HepG2 (cell line): Measurements from ENCODE around the gene SETD5. TPM values are rescaled to one million over a fixed set of nuclear protein-coding genes. Genes with fewer than 3 reads are reported as not detected.
A peak's percentile ranks its signal among the peaks of the same experiment; 100 is the strongest.

Source experiments
- CENPT ChIP-seq: sonication (generic); formaldehyde crosslinking; IDR thresholded peaks from 2 replicates; pipeline ENCODE4 v1.8.0; 2022; ENCODE audit warnings: low read depth, mild to moderate bottlenecking, moderate library complexity, missing genetic modification reagents
- FLYWCH1 ChIP-seq: sonication (generic); formaldehyde crosslinking; IDR thresholded peaks from 2 replicates; pipeline ENCODE4 v1.8.1; 2023; ENCODE audit warnings: mild to moderate bottlenecking, missing genetic modification reagents
- GATAD1 ChIP-seq: IDR thresholded peaks from 2 replicates; pipeline ENCODE4 v1.6.1; 2016; ENCODE audit warnings: missing genetic modification reagents, missing compliant biosample characterization
- HNRNPLL ChIP-seq: fragments of 200-400 bp; formaldehyde crosslinking; IDR thresholded peaks from 2 replicates; pipeline ENCODE4 v1.6.1; 2017; ENCODE audit warnings: mild to moderate bottlenecking, low read depth, low read length; ENCODE audit not compliant: poor library complexity, severe bottlenecking
- IRF2 ChIP-seq: IDR thresholded peaks from 2 replicates; pipeline ENCODE4 v1.6.1; 2018; ENCODE audit warnings: missing genetic modification reagents, missing compliant biosample characterization
- ISX ChIP-seq: sonication (generic); formaldehyde crosslinking; conservative IDR thresholded peaks from 2 replicates; pipeline ENCODE4 v1.5.0; 2020; ENCODE audit warnings: missing genetic modification reagents
- KMT2A ChIP-seq: sonication (generic); formaldehyde crosslinking; IDR thresholded peaks from 2 replicates; pipeline ENCODE4 v1.4.0; 2020; ENCODE audit warnings: missing genetic modification reagents
- NR2F2 ChIP-seq: IDR thresholded peaks from 2 replicates; pipeline ENCODE4 v1.6.1; 2012; ENCODE audit warnings: low read depth, inconsistent platforms, borderline replicate concordance
- PPARG ChIP-seq: conservative IDR thresholded peaks from 2 replicates; pipeline ENCODE4 v1.6.1; 2016; ENCODE audit warnings: missing biosample characterization, missing genetic modification reagents
- RARA ChIP-seq: IDR thresholded peaks from 2 replicates; pipeline ENCODE4 v1.6.1; 2016; ENCODE audit warnings: missing genetic modification reagents, missing compliant biosample characterization
- SALL1 ChIP-seq: sonication (generic); formaldehyde crosslinking; IDR thresholded peaks from 2 replicates; pipeline ENCODE4 v1.8.0; 2022; ENCODE audit warnings: mild to moderate bottlenecking, missing genetic modification reagents
- SP5 ChIP-seq: IDR thresholded peaks from 2 replicates; pipeline ENCODE4 v1.6.1; 2016; ENCODE audit warnings: low read depth, borderline replicate concordance
- U2AF1 ChIP-seq: fragments of 200-400 bp; formaldehyde crosslinking; optimal IDR thresholded peaks from 2 replicates; pipeline ENCODE3; 2017; ENCODE audit warnings: mild to moderate bottlenecking, low read depth, low read length
- ZNF10 ChIP-seq: sonication (generic); formaldehyde crosslinking; IDR thresholded peaks from 2 replicates; pipeline ENCODE4 v1.4.0; 2020; ENCODE audit warnings: mild to moderate bottlenecking, low read depth, missing genetic modification reagents, borderline replicate concordance
- ZNF282 ChIP-seq: fragments of 450-650 bp; IDR thresholded peaks from 2 replicates; pipeline ENCODE4 v1.6.1; 2018; ENCODE audit not compliant: partially characterized antibody
- polyA plus RNA-seq, 8 experiments: library from polyadenylated mRNA; depleted of rRNA in 3 of 8; stranded (reverse) in 7 of 8; unstranded in 1 of 8; fragments of >200 nt; fragmentation: Illumina TruSeq in 4 of 8; extraction: Trizol in 4 of 8; gene quantifications; 2 replicates each; pipeline versions ENCODE4 v1.2.1 to v1.2.3, GENCODE V29; 2011 to 2016; ENCODE audit warnings: low read depth in 4 of 8, missing spikeins in 1 of 8, mixed read lengths in 1 of 8; ENCODE audit not compliant: insufficient read depth in 1 of 8
- total RNA-seq, 5 experiments: library from RNA; depleted of rRNA; stranded (reverse); fragments of >200 nt; fragmentation: Illumina TruSeq; extraction: Trizol; gene quantifications; 2 replicates each; pipeline ENCODE4 v1.2.3, GENCODE V29; 2016; ENCODE audit warnings: low read depth in 1 of 5
- TF ChIP-seq, protein P1 (sequence below): sonication (generic); formaldehyde crosslinking; IDR thresholded peaks from 2 replicates; pipeline ENCODE4 v1.5.0; 2020; ENCODE audit warnings: missing genetic modification reagents
- TF ChIP-seq, protein P2 (sequence below): sonication (generic); formaldehyde crosslinking; IDR thresholded peaks from 2 replicates; pipeline ENCODE4 v1.4.0; 2020; ENCODE audit warnings: mild to moderate bottlenecking, missing genetic modification reagents
- TF ChIP-seq, protein P3 (sequence below): sonication (generic); formaldehyde crosslinking; IDR thresholded peaks from 2 replicates; pipeline ENCODE4 v1.5.0; 2020; ENCODE audit warnings: mild to moderate bottlenecking, missing genetic modification reagents, borderline replicate concordance
- TF ChIP-seq, protein P4 (sequence below): IDR thresholded peaks from 2 replicates; pipeline ENCODE4 v1.6.1; 2016; ENCODE audit warnings: mild to moderate bottlenecking, missing biosample characterization, missing genetic modification reagents

Gene SETD5
- total and polyA plus RNA-seq, 2 of the 13 experiments (the other 11 are each of a cell fraction or from before 2014, with no cell fraction given) = 46.8 to 95.8 TPM

GRCh38 chr3:9362731-9363530, 34.5 kb upstream of the SETD5 start, which contains the start of gene THUMPD3 (continued):
- TF ChIP-seq, protein P1, sequence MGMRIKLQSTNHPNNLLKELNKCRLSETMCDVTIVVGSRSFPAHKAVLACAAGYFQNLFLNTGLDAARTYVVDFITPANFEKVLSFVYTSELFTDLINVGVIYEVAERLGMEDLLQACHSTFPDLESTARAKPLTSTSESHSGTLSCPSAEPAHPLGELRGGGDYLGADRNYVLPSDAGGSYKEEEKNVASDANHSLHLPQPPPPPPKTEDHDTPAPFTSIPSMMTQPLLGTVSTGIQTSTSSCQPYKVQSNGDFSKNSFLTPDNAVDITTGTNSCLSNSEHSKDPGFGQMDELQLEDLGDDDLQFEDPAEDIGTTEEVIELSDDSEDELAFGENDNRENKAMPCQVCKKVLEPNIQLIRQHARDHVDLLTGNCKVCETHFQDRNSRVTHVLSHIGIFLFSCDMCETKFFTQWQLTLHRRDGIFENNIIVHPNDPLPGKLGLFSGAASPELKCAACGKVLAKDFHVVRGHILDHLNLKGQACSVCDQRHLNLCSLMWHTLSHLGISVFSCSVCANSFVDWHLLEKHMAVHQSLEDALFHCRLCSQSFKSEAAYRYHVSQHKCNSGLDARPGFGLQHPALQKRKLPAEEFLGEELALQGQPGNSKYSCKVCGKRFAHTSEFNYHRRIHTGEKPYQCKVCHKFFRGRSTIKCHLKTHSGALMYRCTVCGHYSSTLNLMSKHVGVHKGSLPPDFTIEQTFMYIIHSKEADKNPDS (CRISPR knock-in tag) = no peak; the same call in 1 of the 2 replicates
- TF ChIP-seq ZNF10 (CRISPR knock-in tag) (no peak), IRF2 (CRISPR knock-in tag) (peak; percentile 89), HNRNPLL (peak; percentile 87), U2AF1 (peak; percentile 80), ZNF282 (no peak), RARA (CRISPR knock-in tag) (peak; percentile 79), ISX (CRISPR knock-in tag) (0 out of 2 replicates have a peak, but pooled peaks have one; percentile 78), SP5 (CRISPR knock-in tag) (no peak), NR2F2 (no peak), CENPT (CRISPR knock-in tag) (no peak), SALL1 (peak; percentile 96), PPARG (CRISPR knock-in tag) (peak; percentile 41; the same call in 1 of the 2 replicates), FLYWCH1 (CRISPR knock-in tag) (0 out of 2 replicates have a peak, but pooled peaks have one; percentile 33), GATAD1 (peak; percentile 93), KMT2A (CRISPR knock-in tag) (peak; percentile 78)
- TF ChIP-seq, protein P2, sequence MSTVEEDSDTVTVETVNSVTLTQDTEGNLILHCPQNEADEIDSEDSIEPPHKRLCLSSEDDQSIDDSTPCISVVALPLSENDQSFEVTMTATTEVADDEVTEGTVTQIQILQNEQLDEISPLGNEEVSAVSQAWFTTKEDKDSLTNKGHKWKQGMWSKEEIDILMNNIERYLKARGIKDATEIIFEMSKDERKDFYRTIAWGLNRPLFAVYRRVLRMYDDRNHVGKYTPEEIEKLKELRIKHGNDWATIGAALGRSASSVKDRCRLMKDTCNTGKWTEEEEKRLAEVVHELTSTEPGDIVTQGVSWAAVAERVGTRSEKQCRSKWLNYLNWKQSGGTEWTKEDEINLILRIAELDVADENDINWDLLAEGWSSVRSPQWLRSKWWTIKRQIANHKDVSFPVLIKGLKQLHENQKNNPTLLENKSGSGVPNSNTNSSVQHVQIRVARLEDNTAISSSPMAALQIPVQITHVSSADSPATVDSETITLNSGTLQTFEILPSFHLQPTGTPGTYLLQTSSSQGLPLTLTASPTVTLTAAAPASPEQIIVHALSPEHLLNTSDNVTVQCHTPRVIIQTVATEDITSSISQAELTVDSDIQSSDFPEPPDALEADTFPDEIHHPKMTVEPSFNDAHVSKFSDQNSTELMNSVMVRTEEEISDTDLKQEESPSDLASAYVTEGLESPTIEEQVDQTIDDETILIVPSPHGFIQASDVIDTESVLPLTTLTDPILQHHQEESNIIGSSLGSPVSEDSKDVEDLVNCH (CRISPR knock-in tag) = no peak
- TF ChIP-seq, protein P3, sequence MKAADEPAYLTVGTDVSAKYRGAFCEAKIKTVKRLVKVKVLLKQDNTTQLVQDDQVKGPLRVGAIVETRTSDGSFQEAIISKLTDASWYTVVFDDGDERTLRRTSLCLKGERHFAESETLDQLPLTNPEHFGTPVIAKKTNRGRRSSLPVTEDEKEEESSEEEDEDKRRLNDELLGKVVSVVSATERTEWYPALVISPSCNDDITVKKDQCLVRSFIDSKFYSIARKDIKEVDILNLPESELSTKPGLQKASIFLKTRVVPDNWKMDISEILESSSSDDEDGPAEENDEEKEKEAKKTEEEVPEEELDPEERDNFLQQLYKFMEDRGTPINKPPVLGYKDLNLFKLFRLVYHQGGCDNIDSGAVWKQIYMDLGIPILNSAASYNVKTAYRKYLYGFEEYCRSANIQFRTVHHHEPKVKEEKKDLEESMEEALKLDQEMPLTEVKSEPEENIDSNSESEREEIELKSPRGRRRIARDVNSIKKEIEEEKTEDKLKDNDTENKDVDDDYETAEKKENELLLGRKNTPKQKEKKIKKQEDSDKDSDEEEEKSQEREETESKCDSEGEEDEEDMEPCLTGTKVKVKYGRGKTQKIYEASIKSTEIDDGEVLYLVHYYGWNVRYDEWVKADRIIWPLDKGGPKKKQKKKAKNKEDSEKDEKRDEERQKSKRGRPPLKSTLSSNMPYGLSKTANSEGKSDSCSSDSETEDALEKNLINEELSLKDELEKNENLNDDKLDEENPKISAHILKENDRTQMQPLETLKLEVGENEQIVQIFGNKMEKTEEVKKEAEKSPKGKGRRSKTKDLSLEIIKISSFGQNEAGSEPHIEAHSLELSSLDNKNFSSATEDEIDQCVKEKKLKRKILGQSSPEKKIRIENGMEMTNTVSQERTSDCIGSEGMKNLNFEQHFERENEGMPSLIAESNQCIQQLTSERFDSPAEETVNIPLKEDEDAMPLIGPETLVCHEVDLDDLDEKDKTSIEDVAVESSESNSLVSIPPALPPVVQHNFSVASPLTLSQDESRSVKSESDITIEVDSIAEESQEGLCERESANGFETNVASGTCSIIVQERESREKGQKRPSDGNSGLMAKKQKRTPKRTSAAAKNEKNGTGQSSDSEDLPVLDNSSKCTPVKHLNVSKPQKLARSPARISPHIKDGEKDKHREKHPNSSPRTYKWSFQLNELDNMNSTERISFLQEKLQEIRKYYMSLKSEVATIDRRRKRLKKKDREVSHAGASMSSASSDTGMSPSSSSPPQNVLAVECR = peak; percentile 92
- TF ChIP-seq, protein P4, sequence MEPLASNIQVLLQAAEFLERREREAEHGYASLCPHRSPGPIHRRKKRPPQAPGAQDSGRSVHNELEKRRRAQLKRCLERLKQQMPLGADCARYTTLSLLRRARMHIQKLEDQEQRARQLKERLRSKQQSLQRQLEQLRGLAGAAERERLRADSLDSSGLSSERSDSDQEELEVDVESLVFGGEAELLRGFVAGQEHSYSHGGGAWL (CRISPR knock-in tag) = peak; percentile 91
